NCI-H446 treated with DMSO at 0.1 percent for 48 hours (cell line): ENCODE results near the gene ERRFI1.

Experiments used
- DNase-seq: peaks from one replicate; lab custom pipeline; 2025; lab: John Stamatoyannopoulos, UW

The ERRFI1 gene

DNA sequence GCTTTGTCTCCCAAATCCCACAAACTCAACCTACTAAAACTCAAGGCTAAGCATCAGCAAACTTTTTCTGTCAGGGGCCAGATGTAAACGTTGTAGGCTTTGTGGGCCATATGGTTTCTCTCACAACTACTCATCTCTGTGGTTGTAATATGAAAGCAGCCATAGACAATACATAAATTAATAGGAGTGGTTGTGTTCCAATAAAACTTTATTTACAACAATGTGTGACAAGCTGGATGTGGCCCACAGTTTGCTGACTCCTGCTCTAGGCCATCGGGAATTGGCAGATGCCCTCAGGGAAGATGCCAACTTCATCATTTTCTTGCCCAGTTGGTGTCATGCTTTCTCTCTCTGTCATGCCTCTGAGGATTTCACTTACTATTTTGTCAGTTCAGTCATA is 17.5 kb upstream of the ERRFI1 start:
- peak; percentile 38 for DNase-seq

DNA sequence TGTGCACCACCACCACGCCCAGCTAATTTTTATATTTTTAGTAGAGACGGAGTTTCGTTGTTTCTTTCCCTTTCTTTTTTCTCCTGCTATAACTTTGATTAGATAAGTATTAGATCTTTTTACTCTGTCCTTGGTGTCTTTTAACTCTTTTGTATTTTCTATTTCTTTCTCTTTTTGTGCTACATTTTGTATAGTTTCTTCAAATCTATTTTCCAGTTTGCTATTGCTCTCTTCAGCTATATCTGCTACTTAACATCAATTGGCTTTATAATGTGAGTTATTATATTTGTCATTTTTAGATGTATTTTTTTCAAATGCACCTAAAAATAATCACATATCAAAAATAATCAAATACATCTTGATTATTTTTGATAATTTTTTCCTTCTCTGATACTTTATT is 16.0 kb upstream of the ERRFI1 start:
- no peak for DNase-seq

DNA sequence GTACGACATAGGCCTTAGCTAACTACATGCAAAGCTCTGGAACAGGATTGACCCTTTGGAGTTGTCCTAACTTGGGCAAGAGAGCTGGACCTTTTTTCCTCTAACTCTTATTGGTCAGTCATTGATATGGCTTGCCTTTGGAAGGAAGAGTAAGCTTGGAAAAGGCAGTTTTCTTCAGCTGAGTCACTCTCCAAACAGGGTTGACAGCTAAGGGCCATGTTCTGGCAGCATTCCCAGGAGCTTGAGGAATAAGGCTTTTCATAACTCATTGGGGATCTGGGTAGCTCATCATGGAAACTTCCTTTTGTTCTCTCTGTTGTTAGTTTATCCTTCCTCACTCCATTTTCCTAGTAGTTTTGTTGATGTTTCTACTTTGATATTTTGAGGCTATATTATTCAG is 14.5 kb upstream of the ERRFI1 start:
- peak; percentile 92 for DNase-seq

DNA sequence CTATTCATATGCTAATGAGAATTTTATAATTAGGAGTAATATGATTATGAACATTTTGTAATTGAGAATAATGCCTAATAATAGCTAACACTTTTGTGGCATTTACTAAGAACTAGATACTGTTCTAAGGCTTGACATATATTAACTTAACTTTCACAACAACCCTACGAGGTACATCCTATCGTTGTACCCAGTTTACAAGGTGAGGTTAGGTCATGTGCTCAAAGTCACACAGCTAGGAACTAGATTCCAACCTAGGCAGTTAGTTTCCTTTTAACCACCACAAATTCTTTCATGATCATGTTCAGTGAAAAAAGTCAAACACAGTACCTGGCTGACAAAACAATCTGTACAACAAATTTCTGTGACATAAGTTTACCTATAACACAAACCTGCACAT is 13.0 kb upstream of the ERRFI1 start:
- DNase-seq, result no peak

DNA sequence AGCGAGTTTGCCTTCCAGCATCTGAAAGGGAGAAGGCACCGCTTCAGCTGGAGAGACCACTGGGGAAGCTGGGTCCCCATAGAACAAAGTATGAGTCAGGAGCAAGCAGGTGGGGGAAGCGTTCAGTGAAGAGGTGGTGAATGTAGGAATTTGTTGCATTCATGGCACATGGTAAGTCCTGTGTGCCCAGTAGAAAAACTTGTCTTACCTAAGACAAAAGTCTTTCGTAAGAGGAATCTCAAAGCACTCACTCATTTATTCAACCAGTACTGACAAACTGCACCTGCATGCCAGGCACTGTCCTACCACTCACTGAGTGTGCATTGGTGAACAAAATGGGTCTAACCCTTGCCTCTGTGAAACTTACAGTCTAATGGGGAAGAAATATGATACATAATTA is 9.2 kb upstream of the ERRFI1 start:
- DNase-seq, result no peak

DNA sequence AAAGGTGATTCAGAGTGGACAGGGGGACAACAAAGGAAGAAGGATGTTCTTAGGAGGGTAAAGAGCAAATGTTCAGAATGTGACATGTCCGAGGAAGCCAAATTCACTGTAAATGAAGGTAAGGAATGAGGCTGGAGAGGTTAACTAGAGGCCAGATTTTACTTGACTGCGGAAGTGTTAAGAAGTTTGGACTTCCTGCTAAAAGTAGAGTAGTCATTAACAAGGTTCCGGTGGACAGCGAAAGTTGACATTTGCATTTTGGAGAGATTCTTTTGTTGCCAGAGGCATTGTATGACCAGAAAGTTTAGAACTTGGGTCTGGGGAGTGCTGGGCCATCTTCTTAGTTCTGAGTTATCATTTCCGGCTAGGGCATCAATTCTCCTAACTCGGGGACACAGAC is 7.2 kb upstream of the ERRFI1 start:
- DNase-seq, result no peak

DNA sequence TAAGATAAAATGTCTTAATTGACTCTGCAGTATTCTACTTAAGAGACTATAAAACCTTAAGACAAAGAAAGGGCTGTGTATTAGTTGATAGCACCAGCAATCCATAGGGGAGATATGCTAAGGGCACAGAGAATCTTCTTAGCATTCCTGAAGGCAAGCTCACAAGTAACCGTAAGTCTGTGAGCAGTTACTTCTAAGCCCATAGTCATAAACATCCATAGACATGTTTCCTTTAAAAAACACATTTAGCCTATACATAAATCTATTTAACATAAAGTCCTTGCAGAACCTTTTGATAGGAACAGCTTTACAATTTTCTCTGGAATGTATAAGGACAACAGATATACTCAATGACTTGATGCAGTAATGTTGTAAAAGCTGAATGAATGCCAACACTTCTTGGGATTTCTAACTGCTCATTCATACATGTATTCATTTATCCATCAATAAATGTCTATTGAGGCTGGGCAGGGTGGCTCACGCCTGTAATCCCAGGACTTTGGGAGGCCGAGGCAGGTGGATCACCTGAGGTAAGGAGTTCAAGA is 6.3 kb upstream of the ERRFI1 start:
- DNase-seq, result no peak

DNA sequence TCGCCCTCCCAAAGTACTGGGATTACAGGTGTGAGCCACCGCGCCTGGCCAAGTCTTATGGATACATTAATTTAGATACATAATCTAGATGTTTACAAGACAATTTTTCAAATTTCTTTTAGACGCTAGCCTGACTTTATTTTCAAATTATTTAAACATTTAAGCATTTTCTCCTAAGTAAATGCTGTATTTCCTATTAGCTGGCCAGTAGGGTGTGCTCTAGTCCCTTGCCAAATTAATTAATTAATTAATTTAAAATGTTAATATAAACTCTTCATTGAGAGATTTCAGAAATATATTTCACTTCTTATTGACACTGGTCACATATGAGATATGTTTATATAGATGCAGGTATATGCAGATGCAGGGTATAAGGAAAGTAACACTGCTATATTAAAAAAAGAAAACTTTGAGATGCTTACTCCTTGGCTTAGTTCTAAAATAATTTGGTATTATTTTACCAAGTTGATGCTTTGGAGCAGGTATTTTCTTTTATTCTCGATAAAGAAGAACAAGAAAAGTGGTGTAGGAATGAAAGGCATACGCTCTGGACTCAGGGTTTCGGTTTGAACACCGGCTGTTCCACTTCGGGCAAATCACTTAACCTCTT is 5.2 kb upstream of the ERRFI1 start:
- DNase-seq, result peak; percentile 47

DNA sequence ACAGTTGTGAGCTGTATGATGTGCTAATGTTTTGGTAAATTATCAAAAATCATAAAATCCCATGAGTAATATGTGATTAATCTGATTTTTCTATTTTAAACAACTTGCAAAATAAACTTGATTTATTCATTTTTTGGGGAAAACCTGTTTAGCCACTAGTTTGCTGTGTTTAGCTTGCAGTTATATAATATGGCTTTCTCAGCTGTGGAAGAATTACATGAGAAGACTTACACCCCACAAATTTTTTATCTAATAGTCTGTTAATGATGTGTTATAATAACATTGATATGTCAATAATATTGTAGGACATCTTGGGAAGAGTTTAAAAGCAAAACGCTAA is 2.4 kb upstream of the ERRFI1 start:
- no peak for DNase-seq

DNA sequence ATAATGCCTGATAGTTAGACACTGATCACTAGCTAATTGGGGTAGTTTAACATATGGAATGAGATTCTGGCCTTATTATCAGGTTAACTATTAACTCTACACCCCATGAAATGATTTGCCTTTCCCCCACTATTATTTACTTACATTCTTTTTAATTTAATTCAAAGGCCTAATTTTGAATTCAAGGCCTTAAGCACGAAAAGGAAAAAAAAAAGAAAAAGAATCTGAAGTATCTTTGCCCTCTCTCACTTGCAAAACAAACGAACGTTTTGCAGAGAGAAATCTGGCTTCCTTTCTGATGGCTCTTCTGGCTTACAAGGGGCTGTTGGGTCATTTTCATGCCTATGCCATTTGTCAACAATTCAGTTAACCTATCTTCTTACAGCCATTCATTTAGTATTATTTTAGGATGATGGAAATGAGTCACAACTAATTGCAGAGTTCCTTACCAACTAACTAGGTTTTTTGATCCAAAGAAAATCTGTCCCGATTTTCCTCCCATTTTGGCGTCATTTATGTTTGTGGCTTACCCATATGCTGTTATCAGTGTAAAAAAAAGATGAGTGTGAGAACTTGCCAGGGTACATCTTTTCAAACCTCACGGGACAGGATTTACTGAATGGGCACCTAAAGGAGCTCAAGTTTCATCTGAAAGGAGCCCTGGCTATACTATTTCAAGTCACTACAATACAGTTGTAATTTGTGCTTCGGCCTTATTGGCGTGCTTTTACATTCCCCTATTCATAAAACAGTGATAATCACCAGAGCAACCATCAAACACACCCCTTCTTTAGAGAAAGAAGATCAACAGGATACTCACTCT is 1.9 kb upstream of the ERRFI1 start:
- DNase-seq, result no peak

DNA sequence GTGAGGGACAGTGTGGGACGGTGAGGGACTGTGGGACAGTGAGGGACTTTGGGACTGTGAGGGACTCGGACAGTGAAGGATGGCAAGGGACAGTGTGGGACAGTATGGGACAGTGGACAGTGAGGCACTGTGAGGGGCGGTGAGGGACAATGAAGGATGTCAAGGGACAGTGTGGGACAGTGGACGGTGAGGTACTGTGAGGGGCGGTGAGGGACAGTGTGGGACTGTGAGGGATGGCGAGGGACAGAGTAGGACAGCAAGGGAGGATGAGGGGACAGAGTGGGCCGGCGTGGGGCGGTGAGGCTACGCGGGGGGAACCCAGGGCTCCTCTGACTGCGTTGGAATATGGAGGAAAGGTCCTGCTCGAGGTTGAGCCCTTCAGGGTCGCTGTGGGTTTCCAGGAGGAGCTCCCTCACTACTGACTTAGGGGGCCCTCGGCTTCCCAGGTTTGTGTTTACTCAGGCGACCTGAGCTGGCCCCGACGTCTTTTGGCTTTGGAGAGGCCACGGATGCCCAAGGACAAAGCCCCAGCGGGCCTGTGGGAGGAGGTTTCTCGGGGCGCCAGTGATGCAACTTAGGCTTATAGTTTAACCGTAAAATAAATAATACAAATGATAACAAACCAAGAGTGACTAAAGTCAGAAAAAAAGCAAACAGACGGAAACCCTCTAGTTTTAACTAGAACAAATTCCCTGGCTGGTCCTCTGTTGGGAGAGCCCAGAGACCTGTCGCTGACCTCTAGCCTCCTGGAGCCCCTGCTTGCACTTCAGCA is 1.1 kb upstream of the ERRFI1 start:
- DNase-seq, result no peak

DNA sequence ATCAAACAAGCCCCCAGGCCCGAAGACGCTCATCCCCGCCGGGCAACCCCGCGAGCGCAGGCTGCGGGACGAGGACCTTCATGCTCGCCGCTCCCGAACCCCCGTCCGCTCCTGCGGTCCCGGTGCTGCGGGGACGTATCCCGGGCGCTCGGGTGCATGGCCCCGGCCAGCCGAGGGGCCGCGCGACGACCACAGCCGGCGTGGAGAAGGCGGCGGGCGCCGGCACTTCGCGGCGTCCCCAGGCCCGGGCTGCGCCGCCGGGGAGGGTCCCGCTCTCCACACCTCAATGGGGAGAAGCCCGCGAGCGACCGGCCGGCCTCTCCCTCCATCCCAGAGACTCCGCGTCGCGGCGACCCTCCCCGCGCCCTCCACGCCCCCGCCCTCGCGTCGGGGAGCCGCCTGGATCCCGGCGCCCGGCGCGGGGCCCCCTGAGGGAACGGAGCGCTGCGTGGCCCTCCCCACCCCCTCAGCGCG is 401 bp downstream of the ERRFI1 start:
- no peak for DNase-seq

DNA sequence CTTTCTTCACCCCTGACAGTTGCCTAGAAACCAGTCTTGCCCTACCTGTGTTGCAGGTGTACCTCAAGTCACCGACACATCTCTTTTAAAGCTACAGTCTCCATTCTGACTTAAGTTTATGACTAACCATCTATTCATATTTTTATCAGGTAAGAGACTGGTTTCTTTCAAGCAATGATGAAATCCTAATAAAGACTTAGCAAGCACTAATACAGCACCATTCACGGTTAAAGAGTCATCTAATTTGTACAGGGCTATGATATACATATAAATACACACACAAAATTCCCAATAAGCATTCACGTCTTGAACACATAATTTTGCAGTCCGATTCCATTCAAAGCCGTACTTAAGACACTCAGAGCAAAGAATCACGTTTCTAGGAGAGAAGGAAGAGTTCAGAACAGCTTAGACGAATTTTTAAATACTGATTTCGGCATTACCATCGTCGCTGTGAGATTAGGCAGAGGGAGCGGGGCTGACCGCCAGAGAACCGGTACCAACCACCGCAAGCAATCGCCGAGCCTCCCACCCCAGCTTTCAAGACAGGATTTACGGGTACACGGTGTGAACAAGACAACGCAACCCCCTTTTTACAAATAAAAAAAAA is 943 bp downstream of the ERRFI1 start:
- no peak for DNase-seq

DNA sequence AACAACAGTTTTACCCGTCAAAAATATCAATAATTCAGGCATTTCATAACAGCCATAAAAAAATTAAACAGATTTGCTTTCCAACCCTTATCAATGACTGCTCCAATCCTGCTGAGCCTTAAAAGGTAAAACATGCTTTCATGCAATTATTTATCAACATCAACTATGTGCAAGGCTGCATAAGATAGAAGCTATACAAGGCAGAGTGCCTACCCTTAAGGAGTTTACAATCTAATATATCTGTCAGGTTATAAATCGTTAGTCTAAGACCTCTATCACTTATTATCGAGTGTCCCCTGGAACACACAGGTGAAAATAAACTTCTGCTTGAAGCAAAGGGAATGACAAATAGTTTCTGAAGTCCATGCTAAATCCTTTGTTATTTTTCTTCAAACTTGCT is 1.8 kb downstream of the ERRFI1 start:
- no peak for DNase-seq

DNA sequence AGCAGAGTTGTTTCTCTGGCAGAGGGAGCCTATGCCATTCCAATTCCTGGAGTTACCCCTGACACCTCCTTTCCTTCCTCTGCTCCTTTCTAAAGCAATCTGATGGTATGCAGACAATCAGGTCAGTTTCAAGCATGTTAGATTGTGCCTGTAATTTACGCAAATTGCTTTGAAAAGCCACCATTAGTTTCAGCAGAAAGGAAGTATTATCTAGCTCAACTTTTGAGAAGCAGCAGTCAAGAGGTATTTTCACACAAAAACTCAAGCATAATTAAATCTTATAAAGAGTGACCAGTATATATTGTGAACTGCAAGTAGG is 2.2 kb downstream of the ERRFI1 start:
- no peak for DNase-seq

DNA sequence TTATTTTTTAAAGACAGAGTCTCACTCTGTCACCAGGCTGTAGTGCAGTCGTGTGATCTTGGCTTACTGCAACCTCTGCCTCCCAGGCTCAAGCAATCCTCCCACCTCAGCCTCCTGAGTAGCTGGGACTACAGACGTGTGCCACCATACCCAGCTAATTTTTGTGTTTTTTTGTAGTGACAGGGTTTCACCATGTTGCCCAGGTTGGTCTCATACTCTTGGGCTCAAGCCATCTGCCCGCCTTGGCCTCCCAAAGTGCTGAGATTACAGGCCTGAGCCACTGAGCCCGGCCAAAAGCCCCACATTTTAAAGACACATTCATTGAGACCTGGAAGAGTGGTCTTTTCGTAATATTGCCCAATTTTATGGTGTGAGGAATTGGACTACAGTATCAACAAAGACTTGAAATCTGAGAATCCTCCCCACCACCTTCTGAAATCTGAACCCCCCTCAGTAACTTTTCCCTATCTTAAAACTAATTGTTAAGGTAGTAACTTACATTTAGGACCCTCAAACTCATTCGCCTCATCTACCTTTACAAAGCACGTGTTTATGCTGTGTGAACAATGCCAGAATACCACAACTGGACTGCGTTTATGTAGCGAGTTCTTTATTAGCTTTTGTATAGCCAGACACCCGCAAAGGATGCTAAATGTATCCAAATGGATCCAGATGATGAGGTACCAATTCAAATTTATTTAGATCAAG is 2.7 kb downstream of the ERRFI1 start:
- no peak for DNase-seq

DNA sequence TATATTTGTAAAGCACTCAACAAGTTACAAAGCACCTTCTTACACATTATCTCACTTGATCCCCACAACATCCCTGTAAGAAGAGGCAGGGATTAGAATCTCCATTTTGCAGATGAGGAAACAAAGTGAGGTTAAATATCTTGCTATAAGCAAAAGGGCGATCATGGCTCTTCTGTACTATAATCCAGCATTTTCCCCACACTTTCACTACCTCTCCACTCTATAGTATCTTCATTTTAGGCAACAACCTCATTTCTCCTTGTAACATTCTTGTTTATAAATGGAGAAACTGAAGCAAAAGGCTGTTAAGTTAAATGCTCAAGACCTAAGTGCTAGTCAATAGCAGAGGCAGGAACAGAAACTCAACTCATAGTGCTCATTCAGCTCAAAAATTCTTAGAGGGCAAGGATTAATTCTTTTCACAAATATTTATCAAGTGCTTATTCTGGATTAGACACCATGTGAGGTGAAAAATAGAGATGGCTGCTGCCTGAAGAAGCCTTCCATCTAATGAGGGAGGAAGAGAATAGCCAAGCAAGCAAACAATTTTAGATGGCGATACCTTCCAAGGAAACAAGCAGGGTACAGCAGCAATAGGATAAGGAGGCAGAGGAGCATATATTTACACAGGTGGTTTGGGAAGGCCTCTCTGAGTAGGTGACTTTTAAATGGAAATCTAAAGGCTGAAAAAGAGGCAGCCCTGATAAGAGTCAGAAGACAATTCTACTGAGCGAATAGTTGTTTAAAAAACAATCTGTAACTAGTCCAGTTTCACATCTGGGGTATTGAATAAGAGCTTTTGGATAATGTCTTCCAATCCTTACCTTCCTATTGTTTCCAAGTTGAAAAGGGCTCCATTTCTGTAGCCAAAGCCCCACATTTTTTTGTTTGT is 3.5 kb downstream of the ERRFI1 start:
- DNase-seq, result no peak

DNA sequence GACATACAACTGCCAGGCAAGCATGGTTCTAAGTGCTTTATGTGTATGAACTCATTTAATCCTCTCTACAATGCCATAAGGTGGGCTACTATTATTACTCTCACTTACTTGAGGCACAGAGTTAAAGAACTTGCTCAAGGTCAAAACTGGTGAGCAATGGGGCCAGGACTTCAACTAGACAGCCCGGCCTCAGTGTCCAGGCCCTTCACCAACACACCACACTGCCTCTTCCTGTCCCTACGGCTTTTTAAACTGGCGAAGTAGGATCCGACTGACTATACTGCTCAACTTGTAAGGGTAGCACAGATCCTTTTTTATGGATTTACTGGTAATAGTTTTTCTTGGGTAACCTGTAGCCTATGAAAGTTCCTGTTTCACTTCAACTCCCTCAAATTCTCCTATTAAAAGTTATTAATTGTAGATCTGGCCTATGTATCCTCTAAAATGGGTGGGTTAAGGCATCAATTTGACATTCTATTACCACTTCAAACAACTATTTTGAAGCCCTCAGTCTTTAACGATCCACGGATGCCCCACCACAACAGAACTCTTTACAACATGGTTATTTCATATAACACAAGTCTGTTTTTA is 4.3 kb downstream of the ERRFI1 start:
- DNase-seq, result no peak

DNA sequence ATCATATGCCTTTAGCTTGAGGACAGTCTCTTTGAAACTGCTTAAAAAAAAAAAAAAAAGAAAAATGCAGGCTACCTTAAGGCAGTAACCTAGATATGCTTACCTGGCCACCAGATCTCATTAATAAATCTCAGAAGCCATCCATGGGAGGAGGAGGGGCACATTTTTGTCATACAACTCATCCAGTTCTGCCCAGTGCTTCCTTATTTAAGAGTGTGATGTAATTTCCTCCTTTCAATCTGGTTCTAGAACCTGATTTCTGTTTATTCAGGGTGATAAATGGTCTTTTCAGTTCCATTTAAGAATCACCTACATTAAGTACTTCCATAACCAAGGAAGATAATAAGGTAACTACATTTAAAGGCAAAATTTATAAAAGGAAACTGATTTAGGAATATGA is 6.1 kb downstream of the ERRFI1 start:
- no peak for DNase-seq

DNA sequence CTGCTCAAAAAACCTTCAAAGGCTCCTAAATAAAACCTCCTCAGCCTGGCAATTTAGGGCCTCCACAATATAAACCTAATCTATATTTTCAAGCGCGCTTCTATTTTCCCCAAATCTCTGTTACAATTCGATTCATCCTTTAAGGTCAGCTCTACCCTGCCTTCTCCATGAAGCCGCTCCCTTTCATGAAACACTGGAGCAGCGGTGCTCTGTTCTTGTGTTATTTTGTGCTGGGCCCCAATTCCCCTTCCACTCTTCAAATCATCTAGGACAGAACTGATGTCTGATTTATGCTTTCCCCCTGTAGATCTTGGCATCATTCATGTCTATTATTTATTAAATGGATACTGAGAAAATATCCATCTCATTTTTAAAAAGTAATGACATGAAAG is 6.9 kb downstream of the ERRFI1 start:
- DNase-seq, result no peak
